ENCODE data around the gene GRAP. TPM values are rescaled to one million over a fixed set of nuclear protein-coding genes. Genes with fewer than 3 reads are reported as not detected.

The GRAP gene
- total RNA-seq, 1 experiment from 2014 or later = 0.55 TPM

DNA sequence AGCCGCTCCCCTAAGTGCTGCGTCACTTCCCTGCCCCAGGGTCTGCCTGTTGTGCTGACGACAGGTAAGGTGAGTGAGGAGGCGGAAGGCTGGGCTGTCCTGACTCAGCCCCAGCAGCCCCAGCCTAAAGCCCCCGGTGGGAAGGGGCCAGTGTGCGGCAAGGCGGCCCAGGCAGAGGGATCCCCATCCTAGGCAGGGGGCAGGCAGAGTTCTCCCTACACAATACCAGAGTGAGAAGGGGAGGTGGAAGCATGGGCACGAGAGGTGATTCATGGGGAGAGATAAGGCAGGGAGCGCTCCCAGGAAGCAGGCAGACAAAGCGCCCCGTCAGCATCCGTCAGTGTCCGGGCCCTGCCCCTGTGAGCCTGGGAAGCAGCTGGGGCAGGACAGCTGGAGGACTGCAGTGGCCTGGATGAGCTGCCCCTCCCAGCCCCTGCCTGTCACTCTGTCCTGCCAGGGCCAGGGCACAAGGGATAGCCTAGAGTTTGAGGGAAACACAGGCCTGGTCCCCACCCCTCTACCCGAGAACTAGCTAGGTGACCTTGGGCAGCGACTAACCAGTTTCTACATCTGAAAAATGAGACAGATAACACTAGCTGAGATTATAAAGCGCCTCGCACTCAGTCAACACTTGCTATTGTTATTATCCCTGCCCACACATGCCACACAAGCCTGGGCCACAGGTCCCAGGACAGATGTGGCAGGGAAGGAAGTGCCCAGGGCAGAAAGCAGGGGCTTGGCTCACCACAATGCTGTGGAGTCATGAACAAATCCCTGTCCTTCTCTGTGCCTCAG lies 46.0 kb downstream of the GRAP start:
- no peak overlapping the region for H3K27ac ChIP-seq (ENCODE audit: insufficient read length, low read depth, low read length)

More for the DNA sequence above, 46.0 kb downstream of the GRAP start:
- H3K4me1 Mint-ChIP-seq = peaks cover 16 to 24% of the 10 kb centered on the region in 2 experiments
- no peaks in the 10 kb centered on the region; the same call in 1 of the 2 replicates for H3K27me3 Mint-ChIP-seq (ENCODE audit: low read depth)
- Histone ChIP-seq H3K79me1 (ENCODE audit: insufficient read depth, low read depth, low read length, poor library complexity, severe bottlenecking) (peaks cover 9% of the 10 kb centered on the region), H2BK5ac (ENCODE audit: insufficient read length, low read length) (no peak overlapping the region), H3K23me2 (ENCODE audit: insufficient read length, low read depth, low read length, poor library complexity, severe bottlenecking) (peaks cover 12% of the 10 kb centered on the region), H3T11ph (ENCODE audit: low read length) (no peak overlapping the region), H2AK5ac (ENCODE audit: insufficient read length, low read length) (no peak overlapping the region), H3K23ac (ENCODE audit: insufficient read length, low read depth, low read length) (no peak overlapping the region), H4K91ac (ENCODE audit: insufficient read length, low read depth, low read length) (no peak overlapping the region), H3K56ac (ENCODE audit: insufficient read length, low read depth, low read length) (no peak overlapping the region), H4K5ac (ENCODE audit: insufficient read length, low read depth, low read length) (no peak overlapping the region), H2AFZ (ENCODE audit: low read length) (no peak overlapping the region), H3K4me1 (ENCODE audit: insufficient read depth, low read length) (no peaks in the 10 kb centered on the region; the same call in 1 of the 2 replicates), H3K4me2 (ENCODE audit: insufficient read depth, insufficient read length, low read length) (no peak overlapping the region), H3K27me3 (ENCODE audit: insufficient read depth, low read length) (no peaks in the 10 kb centered on the region), H2BK15ac (ENCODE audit: low read depth, low read length) (no peak overlapping the region), H3K14ac (ENCODE audit: insufficient read depth, low read length) (no peak overlapping the region), H3K9me3 (ENCODE audit: control insufficient read depth, low read depth, low read length) (no peaks in the 10 kb centered on the region), H2BK12ac (ENCODE audit: insufficient read length, low read depth, low read length) (no peak overlapping the region), H3K18ac (ENCODE audit: insufficient read length, low read depth, low read length) (no peak overlapping the region), H3K9ac (ENCODE audit: extremely low read depth, insufficient read length, low read length) (no peak overlapping the region), H2BK120ac (ENCODE audit: low read depth, low read length, poor library complexity, severe bottlenecking) (no peak overlapping the region), H4K8ac (replicated peaks; ENCODE audit: insufficient read length, low read depth, low read length) (no peak overlapping the region), H3K4ac (ENCODE audit: low read depth, low read length) (no peak overlapping the region), H4K20me1 (ENCODE audit: control insufficient read depth, insufficient read depth, insufficient read length) (no peaks in the 10 kb centered on the region), H3K79me2 (ENCODE audit: insufficient read depth, low read length) (peaks cover 4% of the 10 kb centered on the region; the same call in 1 of the 2 replicates), H2BK20ac (ENCODE audit: low read depth, low read length, poor library complexity, severe bottlenecking) (no peak overlapping the region)
- no CpG with 5 or more reads among the region's 17 CpGs for WGBS (ENCODE audit: extremely low coverage, insufficient read length, low lambda C conversion rate)
- no peak overlapping the region for H3K4me3 Mint-ChIP-seq
- TF ChIP-seq, protein P1, sequence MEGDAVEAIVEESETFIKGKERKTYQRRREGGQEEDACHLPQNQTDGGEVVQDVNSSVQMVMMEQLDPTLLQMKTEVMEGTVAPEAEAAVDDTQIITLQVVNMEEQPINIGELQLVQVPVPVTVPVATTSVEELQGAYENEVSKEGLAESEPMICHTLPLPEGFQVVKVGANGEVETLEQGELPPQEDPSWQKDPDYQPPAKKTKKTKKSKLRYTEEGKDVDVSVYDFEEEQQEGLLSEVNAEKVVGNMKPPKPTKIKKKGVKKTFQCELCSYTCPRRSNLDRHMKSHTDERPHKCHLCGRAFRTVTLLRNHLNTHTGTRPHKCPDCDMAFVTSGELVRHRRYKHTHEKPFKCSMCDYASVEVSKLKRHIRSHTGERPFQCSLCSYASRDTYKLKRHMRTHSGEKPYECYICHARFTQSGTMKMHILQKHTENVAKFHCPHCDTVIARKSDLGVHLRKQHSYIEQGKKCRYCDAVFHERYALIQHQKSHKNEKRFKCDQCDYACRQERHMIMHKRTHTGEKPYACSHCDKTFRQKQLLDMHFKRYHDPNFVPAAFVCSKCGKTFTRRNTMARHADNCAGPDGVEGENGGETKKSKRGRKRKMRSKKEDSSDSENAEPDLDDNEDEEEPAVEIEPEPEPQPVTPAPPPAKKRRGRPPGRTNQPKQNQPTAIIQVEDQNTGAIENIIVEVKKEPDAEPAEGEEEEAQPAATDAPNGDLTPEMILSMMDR (conservative IDR thresholded peaks at IDR 0.05) = no peak
- DNase-seq = no peak
- no peak overlapping the region for H3K27ac Mint-ChIP-seq
- peaks cover 2% of the 10 kb centered on the region in 2 experiments; a peak in 3 of 5 replicates for H3K9me3 Mint-ChIP-seq
- peaks cover 15 to 51% (median 34%) of the 10 kb centered on the region in 3 experiments for H3K36me3 Mint-ChIP-seq (ENCODE audit: insufficient read depth in 1 of 3, low read depth in 3 of 3)

Data from H9 (cell line).